HG03558 (cell line): Measurements from ENCODE around the gene FAM180A.
"Not testable (repeated sequence)": the region's sequence is repeated elsewhere in the genome, so short reads cannot be mapped to it uniquely, and the experiment has no call there.

ENCODE experiments used
- ATAC-seq: cut with Tn5 transposase; IDR thresholded peaks from one replicate; pipeline ENCODE4 v1.9.1; 2021; ENCODE audit warnings: moderate number of reproducible peaks; ENCODE audit not compliant: unreplicated experiment; ENCODE audit errors: extremely low read depth

Gene FAM180A

DNA sequence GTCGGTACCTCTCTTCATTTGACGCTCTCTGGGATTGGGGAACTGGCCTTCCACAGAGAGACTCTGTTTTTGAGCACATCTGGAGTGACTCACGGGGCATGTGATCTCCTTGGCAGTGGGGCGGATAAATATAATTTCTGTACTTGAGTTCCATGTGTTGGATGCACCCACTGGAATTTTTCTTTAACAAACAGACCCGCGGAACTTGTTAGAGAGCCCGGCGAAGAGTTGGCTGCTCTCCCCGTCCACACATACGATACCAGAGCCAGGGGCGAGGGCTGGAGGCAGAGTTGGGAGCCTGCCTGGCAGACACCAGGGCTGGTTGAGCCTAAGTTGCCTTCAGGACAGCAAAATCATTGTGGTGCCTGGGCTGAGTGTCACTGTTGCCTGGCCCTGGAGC, at the start of gene FAM180A:
Gene FAM180A, minus strand, starts transcription at position 44 of the 400 bp plus-strand sequence. CDS start 233 bp downstream, outside the sequence.
- no peak for ATAC-seq

DNA sequence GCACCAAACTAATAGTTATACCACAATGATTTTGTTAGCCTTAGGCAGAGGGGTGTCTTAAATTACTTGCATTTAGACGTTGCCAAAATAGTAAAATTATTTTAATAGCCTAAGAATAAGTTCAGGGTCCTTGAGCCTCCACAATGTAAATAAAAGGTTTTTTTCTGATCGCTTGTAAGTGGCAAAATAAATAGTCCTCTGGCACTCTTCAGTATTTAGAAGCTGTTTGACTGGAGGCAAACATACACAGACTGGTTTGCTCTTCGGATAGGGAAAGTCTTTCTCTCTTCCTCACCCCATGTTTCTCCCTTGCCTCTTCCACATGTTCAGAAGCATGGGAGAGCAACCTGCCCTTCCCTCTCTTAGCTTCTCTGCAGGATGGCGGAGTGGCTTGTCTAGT, 49.5 kb upstream of the FAM180A start:
- no peak for ATAC-seq

DNA sequence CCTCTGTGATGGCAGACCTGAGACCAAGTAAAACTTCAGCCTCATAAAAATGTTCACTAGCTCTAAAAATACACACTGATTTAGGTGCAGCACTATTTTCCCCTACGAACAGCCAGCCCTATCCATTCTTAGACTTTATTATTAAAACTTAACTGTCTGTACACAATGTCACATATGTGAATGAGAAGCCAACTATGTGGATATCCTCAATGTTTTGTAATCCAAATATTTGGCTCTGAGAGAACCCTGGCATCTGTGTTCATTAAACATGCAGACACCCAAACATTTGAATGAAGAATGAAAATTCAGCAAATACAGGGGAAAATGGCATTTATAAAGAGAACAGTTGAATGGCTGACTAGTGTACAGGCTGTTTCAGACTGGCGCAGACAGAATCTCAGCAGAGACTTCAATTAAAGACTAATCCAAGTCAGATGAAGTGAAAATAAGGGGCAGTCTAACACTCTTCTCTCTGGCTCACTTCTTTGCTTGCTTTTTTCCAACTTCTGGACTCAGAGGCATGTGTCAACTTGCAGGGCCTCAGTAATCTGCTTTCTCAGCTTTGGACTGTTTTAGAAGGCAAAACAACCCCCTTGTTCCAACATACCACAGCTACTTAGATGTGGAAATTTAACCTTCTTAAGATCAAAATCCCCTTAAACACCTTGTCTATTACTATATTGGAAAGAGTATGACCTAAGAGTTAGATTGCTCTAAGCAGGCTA, 47.4 kb upstream of the FAM180A start:
- ATAC-seq: no peak

GRCh38 chr7:135793841-135794240, 45.2 kb upstream of the FAM180A start:
- no peak for ATAC-seq

- no peak for ATAC-seq
Observed at GRCh38 chr7:135792866-135793265, 44.3 kb upstream of the FAM180A start.

- no peak for ATAC-seq
Observed at GRCh38 chr7:135792363-135792668, 43.7 kb upstream of the FAM180A start.

GRCh38 chr7:135791543-135792362, 43.1 kb upstream of the FAM180A start:
- no peak for ATAC-seq

DNA sequence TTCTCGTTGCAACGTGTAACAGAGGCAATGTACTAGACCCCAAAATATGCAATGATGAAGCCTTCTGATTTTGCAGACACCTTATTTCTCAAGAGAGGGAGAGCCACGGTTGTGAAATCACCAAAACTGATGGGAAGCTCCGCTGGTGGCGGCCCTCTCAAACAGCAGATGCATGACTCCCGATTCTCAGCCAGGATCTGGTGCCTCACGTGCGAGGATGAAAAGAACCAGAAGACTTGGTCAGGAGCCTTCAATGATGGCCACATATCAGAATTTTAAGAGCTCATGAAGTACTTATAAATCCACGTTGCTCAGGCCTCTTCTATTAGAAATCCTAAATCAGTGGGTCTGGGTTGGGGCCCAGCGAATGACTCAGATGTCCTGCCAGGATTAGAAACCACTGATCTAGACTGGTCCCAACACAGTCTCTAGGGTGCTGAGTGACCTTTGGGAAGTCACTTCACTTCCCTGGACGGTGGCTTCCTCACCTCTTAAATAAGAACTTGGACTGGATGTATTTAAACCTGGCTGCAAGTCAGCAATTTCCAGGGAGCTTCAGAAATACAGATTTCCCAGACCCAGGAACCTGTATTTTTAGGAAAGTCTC, 41.9 kb upstream of the FAM180A start:
- no peak for ATAC-seq

- no peak for ATAC-seq
Observed at GRCh38 chr7:135789956-135790355, 41.3 kb upstream of the FAM180A start.

DNA sequence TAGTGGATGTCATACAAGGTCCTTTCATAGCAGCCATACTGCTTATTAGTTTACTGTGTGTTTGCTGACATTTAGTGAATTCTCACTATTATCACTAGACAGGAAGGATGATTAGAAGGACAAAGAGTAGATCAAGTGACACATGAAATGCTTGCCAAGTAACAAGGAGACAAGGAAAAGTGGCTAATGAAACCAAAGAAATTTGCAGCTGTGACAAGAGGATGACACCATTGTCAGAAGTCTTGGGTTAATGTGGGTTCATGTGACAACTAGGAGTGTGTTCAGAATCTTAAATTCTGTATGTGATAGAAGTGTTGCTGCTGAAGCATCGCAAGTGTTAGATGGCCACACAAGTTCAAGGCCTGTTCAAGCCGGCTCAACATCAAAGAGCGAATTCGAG, 40.8 kb upstream of the FAM180A start:
- ATAC-seq: no peak

- no peak for ATAC-seq
Observed at GRCh38 chr7:135786911-135787310, 38.3 kb upstream of the FAM180A start.

DNA sequence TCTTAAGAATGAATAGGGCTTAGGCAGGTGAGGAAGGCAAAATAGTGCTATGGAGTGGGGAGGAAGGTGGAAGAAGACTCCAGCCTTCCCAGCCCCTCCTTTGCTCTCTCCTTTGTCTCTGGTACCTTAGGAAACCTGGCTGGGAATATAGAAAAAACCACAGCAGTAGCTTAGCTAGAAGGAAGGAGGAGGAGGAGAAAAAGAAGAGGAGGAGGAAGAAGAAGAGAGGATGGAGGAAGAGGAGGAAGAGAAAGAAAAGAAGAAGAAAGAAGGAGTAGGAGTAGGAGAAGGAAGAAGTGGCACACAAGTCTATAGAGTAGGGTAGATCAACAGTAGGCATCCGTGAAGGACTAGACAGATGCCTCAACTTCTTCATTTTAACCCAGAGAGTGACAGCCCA, 36.5 kb upstream of the FAM180A start:
- ATAC-seq: no peak

DNA sequence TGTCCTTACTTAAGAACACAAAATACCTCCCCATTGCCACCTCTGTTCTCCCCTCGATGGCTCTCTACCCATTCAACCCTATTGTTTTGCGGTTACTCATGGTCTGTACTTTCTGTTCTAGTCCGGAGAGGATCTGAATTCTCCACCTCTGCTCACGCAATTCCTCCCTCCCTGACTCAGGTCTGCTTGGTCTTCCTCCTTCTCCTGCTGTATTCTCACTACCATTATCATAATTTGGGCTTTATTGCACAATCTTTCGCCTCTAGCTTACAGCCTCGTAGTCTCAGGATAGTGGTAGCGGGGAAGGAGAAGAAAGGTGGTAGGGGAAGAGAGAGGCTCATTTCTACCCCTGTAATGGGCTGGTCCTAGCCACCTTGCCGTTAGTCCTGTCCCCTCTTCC, 35.4 kb upstream of the FAM180A start:
- no peak for ATAC-seq

- no peak for ATAC-seq
Observed at GRCh38 chr7:135782801-135783200, 34.2 kb upstream of the FAM180A start.

DNA sequence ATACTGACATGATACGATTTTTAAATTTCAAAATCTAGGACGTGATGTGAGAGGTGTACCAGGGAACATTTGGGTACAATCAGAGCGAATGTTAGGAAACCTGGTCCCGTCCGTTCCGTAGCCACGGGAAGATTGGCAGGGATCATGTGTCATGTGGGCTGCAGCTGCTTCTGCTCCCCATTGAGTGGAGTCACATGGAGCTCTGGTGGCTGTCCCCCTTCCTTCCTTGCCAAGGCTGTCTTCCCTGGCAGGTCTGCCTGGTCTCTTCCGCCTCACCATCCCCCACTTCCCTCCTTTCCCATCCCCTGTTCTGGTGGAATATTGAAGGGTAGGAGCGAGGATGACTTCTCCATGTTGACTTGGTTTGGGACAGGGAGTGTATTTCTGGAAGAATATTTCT, 33.8 kb upstream of the FAM180A start:
- ATAC-seq: no peak

- ATAC-seq: no peak
Observed at GRCh38 chr7:135777626-135778398, 29.2 kb upstream of the FAM180A start.

DNA sequence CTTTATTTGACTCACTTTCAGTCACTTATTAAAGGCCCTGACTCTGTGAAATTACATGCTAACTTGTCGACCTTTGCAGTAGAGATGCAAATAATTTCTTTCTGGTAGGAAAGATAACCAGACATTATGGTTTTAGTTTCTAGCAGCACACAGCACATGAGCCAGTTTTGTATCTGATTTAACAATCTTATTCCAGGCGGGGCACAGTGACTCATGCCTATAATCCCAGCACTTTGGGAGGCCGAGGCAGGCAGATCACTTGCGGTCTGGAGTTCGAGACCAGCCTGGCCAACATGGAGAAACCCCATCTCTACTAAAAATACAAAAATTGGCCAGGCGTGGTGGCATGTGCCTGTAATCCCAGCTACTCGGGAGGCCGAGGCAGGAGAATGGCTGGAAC, 27.3 kb upstream of the FAM180A start:
- ATAC-seq: not testable (repeated sequence)

DNA sequence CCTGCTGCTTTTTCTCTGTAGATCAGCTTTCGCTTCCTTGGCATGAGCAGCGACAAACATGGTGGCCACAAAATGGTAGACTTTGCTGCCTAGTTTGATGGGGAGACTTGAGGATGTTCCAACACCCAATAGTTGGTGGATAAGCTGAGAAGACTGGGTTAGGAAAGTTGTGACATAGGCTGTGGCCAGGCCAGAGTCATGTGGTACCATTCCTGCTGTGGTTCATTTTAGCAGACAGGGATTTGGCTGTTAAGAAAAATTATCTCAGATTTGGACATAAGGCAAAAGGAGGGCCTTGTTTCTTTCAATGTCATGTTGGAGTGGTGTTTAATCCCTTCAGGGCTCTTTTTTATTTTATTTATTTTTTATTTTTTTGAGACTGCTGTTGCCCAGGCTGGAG, 26.6 kb upstream of the FAM180A start:
- ATAC-seq: no peak

DNA sequence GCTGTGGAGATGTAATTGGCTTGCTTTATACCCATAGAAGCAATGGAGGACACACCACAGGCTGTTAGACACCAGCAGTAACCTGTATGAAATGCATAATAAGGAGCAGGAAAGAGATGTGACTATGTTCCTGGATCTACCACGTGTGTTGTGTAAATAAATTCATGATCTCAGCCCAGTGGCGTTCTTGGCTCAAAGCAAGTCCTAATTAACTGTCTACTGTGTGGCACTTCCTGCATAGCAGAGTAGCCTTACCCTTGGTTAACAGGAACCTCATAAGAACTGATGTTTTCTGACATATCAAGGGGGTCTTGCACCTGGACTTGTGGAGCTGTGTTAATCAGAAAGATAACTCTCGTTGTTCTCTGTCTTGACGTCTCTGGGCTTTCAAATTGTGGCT, 25.7 kb upstream of the FAM180A start:
- no peak for ATAC-seq

GRCh38 chr7:135773464-135773863, 24.9 kb upstream of the FAM180A start:
- ATAC-seq: no peak
